ENCODE results near the gene ZNF557. TPM values are rescaled to one million over a fixed set of nuclear protein-coding genes. Genes with fewer than 3 reads are reported as not detected.

ZNF557 gene
- total RNA-seq, 1 donor, result 19.5 TPM

DNA sequence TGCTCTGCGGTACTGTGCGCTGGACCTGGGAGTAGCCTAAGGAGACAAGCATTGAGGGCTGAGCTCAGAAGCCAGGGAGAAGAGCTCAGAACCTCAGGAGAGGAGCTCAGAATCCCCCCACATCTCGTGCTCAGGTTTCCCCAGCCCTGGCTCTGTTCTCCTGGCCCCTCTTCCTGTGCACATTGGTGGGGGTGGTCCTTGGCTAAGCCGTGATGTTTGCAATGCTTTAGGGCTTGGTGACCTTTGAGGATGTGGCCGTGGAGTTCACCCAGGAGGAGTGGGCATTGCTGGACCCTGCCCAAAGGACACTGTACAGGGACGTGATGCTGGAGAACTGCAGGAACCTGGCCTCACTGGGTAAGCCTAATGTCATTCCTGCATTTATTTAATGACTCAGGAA lies 6.6 kb downstream of the ZNF557 start:
- DNase-seq (ENCODE audit: insufficient read length, low spot score, missing footprints), result no peak
- TF ChIP-seq CTCF (IDR thresholded peaks at IDR 0.05; ENCODE audit: extremely low read depth, low read depth, low read length), result no peak
- no peaks in the 10 kb centered on the region for H4K20me1 ChIP-seq (ENCODE audit: insufficient read depth, low read length)
- no peak overlapping the region for H3K4me3 ChIP-seq (ENCODE audit: insufficient read depth, low read length)
- H3K4me2 ChIP-seq (ENCODE audit: insufficient read depth, low read length), result no peak overlapping the region
- H3K9me3 ChIP-seq (ENCODE audit: low read depth, low read length), result peaks cover 31% of the 10 kb centered on the region
- H3K27me3 ChIP-seq (ENCODE audit: insufficient read depth, low read length), result no peaks in the 10 kb centered on the region
- H2AFZ ChIP-seq (ENCODE audit: low read length), result no peak overlapping the region
- H3K4me1 ChIP-seq (ENCODE audit: insufficient read depth, low read length), result no peaks in the 10 kb centered on the region
- H3K27ac ChIP-seq (ENCODE audit: low read depth, low read length), result no peak overlapping the region
- peaks cover 82% of the 10 kb centered on the region for H3K36me3 ChIP-seq (ENCODE audit: insufficient read depth, low read length)
- H3K79me2 ChIP-seq (ENCODE audit: insufficient read depth, low read length), result peaks cover 3% of the 10 kb centered on the region

DNA sequence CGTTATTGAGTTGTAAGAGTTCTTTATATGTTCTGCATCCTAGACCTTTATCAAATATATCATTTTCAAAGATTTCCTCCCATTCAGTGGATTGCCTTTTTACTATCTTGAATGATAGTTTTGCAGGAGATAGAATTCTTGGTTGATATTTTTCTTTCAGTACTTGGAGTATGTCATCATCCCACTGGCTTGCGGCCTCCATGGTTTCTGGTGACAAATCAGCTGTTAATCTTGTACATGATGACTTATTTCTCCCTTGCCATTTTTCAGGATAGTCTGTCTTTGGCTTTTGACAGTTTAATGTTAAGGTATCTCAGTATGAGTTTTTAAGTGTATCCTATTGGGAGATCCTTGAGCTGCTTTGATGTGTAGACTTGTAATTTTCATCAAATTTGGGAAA lies 8.5 kb downstream of the ZNF557 start:
- Histone ChIP-seq H3K27ac (ENCODE audit: low read depth, low read length) (no peak overlapping the region), H3K27me3 (ENCODE audit: insufficient read depth, low read length) (no peaks in the 10 kb centered on the region), H3K4me2 (ENCODE audit: insufficient read depth, low read length) (no peak overlapping the region), H2AFZ (ENCODE audit: low read length) (no peak overlapping the region), H3K4me1 (ENCODE audit: insufficient read depth, low read length) (no peaks in the 10 kb centered on the region), H3K4me3 (ENCODE audit: insufficient read depth, low read length) (no peak overlapping the region), H4K20me1 (ENCODE audit: insufficient read depth, low read length) (no peaks in the 10 kb centered on the region), H3K9me3 (ENCODE audit: low read depth, low read length) (peaks cover 43% of the 10 kb centered on the region), H3K36me3 (ENCODE audit: insufficient read depth, low read length) (peaks cover 90% of the 10 kb centered on the region), H3K79me2 (ENCODE audit: insufficient read depth, low read length) (no peaks in the 10 kb centered on the region)
- DNase-seq (ENCODE audit: insufficient read length, low spot score, missing footprints), result no peak
- no peak for TF ChIP-seq CTCF (IDR thresholded peaks at IDR 0.05; ENCODE audit: extremely low read depth, low read depth, low read length)

DNA sequence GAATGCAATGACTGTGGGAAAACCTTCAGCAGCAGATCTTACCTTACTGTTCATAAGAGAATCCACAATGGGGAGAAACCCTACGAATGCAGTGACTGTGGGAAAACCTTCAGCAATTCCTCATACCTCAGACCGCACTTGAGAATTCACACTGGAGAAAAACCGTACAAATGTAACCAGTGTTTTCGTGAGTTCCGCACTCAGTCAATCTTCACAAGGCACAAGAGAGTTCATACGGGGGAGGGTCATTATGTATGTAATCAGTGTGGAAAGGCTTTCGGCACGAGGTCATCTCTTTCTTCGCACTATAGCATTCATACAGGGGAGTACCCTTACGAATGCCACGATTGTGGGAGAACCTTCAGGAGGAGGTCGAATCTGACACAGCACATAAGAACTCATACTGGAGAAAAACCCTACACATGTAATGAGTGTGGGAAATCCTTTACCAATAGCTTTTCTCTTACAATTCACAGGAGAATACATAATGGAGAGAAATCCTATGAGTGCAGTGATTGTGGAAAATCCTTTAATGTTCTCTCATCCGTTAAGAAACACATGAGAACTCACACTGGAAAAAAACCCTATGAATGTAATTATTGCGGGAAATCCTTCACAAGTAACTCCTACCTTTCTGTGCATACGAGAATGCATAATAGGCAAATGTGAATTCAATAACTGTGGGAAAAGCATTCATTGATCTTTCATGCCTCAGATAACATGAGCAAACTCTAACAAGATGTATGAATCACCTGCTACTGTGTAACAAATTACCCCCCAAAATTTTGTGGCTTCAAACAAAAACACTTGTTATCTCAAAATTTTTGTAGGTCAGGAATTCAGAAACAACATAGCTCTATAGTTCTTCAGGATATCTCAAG lies 13.8 kb downstream of the ZNF557 start:
- DNase-seq (ENCODE audit: insufficient read length, low spot score, missing footprints), result no peak
- H3K4me1 ChIP-seq (ENCODE audit: insufficient read depth, low read length), result no peaks in the 10 kb centered on the region
- H3K4me3 ChIP-seq (ENCODE audit: insufficient read depth, low read length), result peak overlapping the region; percentile 24
- H3K27ac ChIP-seq (ENCODE audit: low read depth, low read length), result no peak overlapping the region
- peaks cover 65% of the 10 kb centered on the region for H3K36me3 ChIP-seq (ENCODE audit: insufficient read depth, low read length)
- TF ChIP-seq CTCF (IDR thresholded peaks at IDR 0.05; ENCODE audit: extremely low read depth, low read depth, low read length), result no peak
- no peak overlapping the region for H2AFZ ChIP-seq (ENCODE audit: low read length)
- H3K27me3 ChIP-seq (ENCODE audit: insufficient read depth, low read length), result no peaks in the 10 kb centered on the region
- H3K79me2 ChIP-seq (ENCODE audit: insufficient read depth, low read length), result no peaks in the 10 kb centered on the region
- peaks cover 58% of the 10 kb centered on the region for H3K9me3 ChIP-seq (ENCODE audit: low read depth, low read length)
- H4K20me1 ChIP-seq (ENCODE audit: insufficient read depth, low read length), result no peaks in the 10 kb centered on the region
- no peak overlapping the region for H3K4me2 ChIP-seq (ENCODE audit: insufficient read depth, low read length)

DNA sequence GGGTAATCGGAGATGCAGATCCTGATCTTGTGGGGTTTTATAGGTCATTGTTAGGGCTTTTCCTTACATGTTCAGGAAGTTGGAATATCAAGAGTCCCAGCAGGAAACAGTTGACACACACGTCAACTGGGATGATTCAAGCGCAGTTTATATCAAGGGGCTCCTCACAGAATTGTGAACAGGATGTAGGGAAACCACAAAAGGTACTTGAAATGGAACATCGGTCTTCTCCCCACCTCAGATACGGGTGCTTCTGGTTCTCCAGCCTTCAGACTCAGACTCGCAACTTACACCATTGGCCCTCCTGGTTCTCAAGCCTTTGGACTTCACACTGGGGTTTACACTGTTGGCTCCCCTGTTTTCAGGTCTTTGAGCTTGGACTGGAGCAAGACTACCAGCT lies 19.5 kb downstream of the ZNF557 start:
- H3K9me3 ChIP-seq (ENCODE audit: low read depth, low read length), result peaks cover 17% of the 10 kb centered on the region
- H3K36me3 ChIP-seq (ENCODE audit: insufficient read depth, low read length), result peaks cover 8% of the 10 kb centered on the region
- no peak overlapping the region for H3K27ac ChIP-seq (ENCODE audit: low read depth, low read length)
- H4K20me1 ChIP-seq (ENCODE audit: insufficient read depth, low read length), result no peaks in the 10 kb centered on the region
- TF ChIP-seq CTCF (IDR thresholded peaks at IDR 0.05; ENCODE audit: extremely low read depth, low read depth, low read length), result no peak
- H3K27me3 ChIP-seq (ENCODE audit: insufficient read depth, low read length), result no peaks in the 10 kb centered on the region
- no peak overlapping the region for H3K4me3 ChIP-seq (ENCODE audit: insufficient read depth, low read length)
- H3K79me2 ChIP-seq (ENCODE audit: insufficient read depth, low read length), result no peaks in the 10 kb centered on the region
- DNase-seq (ENCODE audit: insufficient read length, low spot score, missing footprints), result no peak
- H3K4me2 ChIP-seq (ENCODE audit: insufficient read depth, low read length), result no peak overlapping the region
- no peaks in the 10 kb centered on the region for H3K4me1 ChIP-seq (ENCODE audit: insufficient read depth, low read length)
- H2AFZ ChIP-seq (ENCODE audit: low read length), result no peak overlapping the region
